Psoas muscle (tissue), 8 donors: Measurements from ENCODE around the gene MAGOHB. TPM values are rescaled to one million over a fixed set of nuclear protein-coding genes. Genes with fewer than 3 reads are reported as not detected.
"Not testable (repeated sequence)": the region's sequence is repeated elsewhere in the genome, so short reads cannot be mapped to it uniquely, and the experiment has no call there.

Experiments used
- ATAC-seq, 4 donors: fragments of 200-7000 bp; cut with Tn5 transposase; one replicate each; pipeline ENCODE4 v1.9.1; 2020; ENCODE audit warnings: moderate library complexity in 3 of 4, mild to moderate bottlenecking in 2 of 4
- DNase-seq, 2 donors: peaks; one replicate each; pipeline ENCODE4 v3.0.0-alpha.2; 2020
- H3K27ac ChIP-seq: fragments of 200-600 bp; one replicate; pipeline ENCODE4 v1.8.0; 2022
- H3K27me3 ChIP-seq, 3 donors: fragments of 200-600 bp in 1 of 3; one replicate each; pipeline versions ENCODE4 v1.6.1 to v1.8.0; 2013 to 2022; ENCODE audit warnings: low read length in 2 of 3, mild to moderate bottlenecking in 2 of 3, moderate library complexity in 1 of 3; ENCODE audit not compliant: insufficient read depth in 3 of 3
- H3K36me3 ChIP-seq, 2 donors: fragments of 200-600 bp in 1 of 2; one replicate each; pipeline versions ENCODE4 v1.6.1 to v1.8.0; 2013 to 2022; ENCODE audit warnings: low read depth in 1 of 2, mild to moderate bottlenecking in 1 of 2, moderate library complexity in 1 of 2; ENCODE audit not compliant: insufficient read depth in 1 of 2
- H3K4me1 ChIP-seq: fragments of 200-600 bp; one replicate; pipeline ENCODE4 v1.8.0; 2022
- H3K4me3 ChIP-seq: fragments of 200-600 bp; one replicate; pipeline ENCODE4 v1.8.0; 2022; ENCODE audit warnings: mild to moderate bottlenecking
- H3K9me3 ChIP-seq: fragments of 200-600 bp; one replicate; pipeline ENCODE4 v1.8.0; 2022
- CTCF ChIP-seq: fragments of 200-600 bp; IDR thresholded peaks from one replicate; pipeline ENCODE4 v1.8.0; 2022; ENCODE audit warnings: antibody characterized with exemption
- WGBS, 3 donors: extraction: QIAGEN DNeasy Blood & Tissue Kit; methylation state at CpG; one replicate each; pipeline versions ENCODE4 v1.1.6 to v1.1.7; 2013; 5-methylcytosine and 5-hydroxymethylcytosine counted together
- intact Hi-C, 2 donors: fragments of 100-400 bp; cut with DNase I; formaldehyde crosslinking; loops; one replicate each; pipeline versions ENCODE4 v1.11.0 to v1.14.2; 2022
- polyA plus RNA-seq, 3 donors: library from polyadenylated mRNA; stranded (reverse); fragments of 200-250 nt; gene quantifications; one replicate each; pipeline ENCODE4 v1.2.3, GENCODE V29; 2013
- total RNA-seq, 4 donors: library from RNA; stranded (reverse); fragmentation: NEBNext Ultra II Directional in 2 of 4; extraction: Animal tissue kit (Norgen Biotek cat#: 25700) in 2 of 4; gene quantifications; one replicate each; pipeline versions ENCODE4 v1.2.1 to v1.2.4, GENCODE V29; 2021 to 2023
- donor health status: healthy with polysubstance abuse.
- donor health status: DM: no; HTN: no; CAD: no; lungs with moderate emphysema.
- donor health status: Bipolar disorder and iron deficiency.
- donor health status: healthy.
- donor health status: DM: yes; HTN: yes; CAD: no.
- donor health status: DM: no; HTN: no; CAD: no.
- donor health status: DM: no; HTN: no; CAD: no.
- donor health status: DM: yes; HTN: yes; CAD: no.

MAGOHB gene
- total and polyA plus RNA-seq, 7 donors: 4.0 to 9.7 (median 7.2) TPM

GRCh38 chr12:10574307-10574706 is 39.1 kb downstream of the MAGOHB start:
- no peak for TF ChIP-seq CTCF
- intact Hi-C loops: no loop called here
- 33 to 44% (median 39%) methylated on average over 2 of the region's 2 CpGs for WGBS, 3 donors

DNA sequence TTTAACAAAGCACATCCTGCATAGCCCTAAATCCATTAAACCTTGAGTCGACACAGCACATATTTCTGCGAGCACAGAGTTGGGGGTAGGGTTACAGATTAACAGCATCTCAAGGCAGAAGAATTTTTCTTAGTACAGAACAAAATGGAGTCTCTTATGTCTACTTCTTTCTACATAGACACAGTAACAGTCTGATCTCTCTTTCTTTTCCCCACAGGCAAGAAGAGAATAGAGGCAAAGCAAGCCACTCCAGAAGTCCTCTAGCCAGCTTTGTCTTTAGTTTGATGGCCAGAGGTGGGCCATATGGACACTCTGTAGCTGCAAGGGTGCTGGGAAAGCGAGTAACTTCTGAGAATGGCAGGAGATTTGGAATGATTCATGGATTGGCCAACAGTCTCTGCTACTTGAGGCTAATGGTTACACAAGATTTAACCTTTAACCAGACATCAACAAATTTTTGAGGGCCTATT is 41.4 kb downstream of the MAGOHB start:
- H3K36me3 ChIP-seq, H3K4me3 ChIP-seq, H3K27ac ChIP-seq, H3K27me3 ChIP-seq, intact Hi-C loops, H3K4me1 ChIP-seq, H3K9me3 ChIP-seq, DNase-seq: not testable (repeated sequence)
- 34 to 37% (median 36%) methylated on average over 3 of the region's 3 CpGs for WGBS, 3 donors
- ATAC-seq: peak; percentile 53 to 76 (median 66)

More at GRCh38 chr12:10574307-10574706, 39.1 kb downstream of the MAGOHB start:
- Histone ChIP-seq H3K27me3 (no peaks in the 10 kb centered on the region), H3K9me3 (no peaks in the 10 kb centered on the region), H3K4me1 (no peaks in the 10 kb centered on the region), H3K36me3 (no peaks in the 10 kb centered on the region), H3K4me3 (no peak overlapping the region), H3K27ac (peak overlapping the region; percentile 53)
- ATAC-seq (peak in 3 of 4 donors; percentile 46 to 70 (median 52)), DNase-seq (no peak)

- WGBS, 3 donors: 83 to 91% (median 89%) methylated on average over 11 of the region's 11 CpGs
- TF ChIP-seq CTCF: no peak
- Histone ChIP-seq H3K4me1 (no peaks in the 10 kb centered on the region), H3K4me3 (no peak overlapping the region), H3K36me3 (no peaks in the 10 kb centered on the region), H3K27me3 (no peaks in the 10 kb centered on the region), H3K9me3 (no peaks in the 10 kb centered on the region), H3K27ac (no peak overlapping the region)
- ATAC-seq (no peak), DNase-seq (no peak)
- intact Hi-C loops: no loop called here
Observed at GRCh38 chr12:10571141-10571540, 42.3 kb downstream of the MAGOHB start.

GRCh38 chr12:10567813-10568212 is 45.6 kb downstream of the MAGOHB start:
- Histone ChIP-seq H3K4me3 (no peak overlapping the region), H3K36me3 (no peaks in the 10 kb centered on the region), H3K4me1 (no peaks in the 10 kb centered on the region), H3K9me3 (no peaks in the 10 kb centered on the region), H3K27ac (no peak overlapping the region), H3K27me3 (no peaks in the 10 kb centered on the region)
- no peak for DNase-seq
- no peak for TF ChIP-seq CTCF
- no peak for ATAC-seq
- WGBS, 3 donors: 82 to 85% (median 83%) methylated on average over 3 of the region's 3 CpGs
- intact Hi-C loops: loop anchor here in 1 of 2 donors (10.0 kb wide), 1 partner anchor 413 kb away; no protein-coding TSS in a partner anchor

- 53 to 61% (median 55%) methylated on average over 3 of the region's 3 CpGs for WGBS, 3 donors
- intact Hi-C loops: loop anchor here (2.0 to 10.0 kb wide), 4 partner anchors 233 to 409 kb away; no protein-coding TSS in a partner anchor
- DNase-seq: no peak
- H3K9me3 ChIP-seq: no peaks in the 10 kb centered on the region
- TF ChIP-seq CTCF: no peak
- H3K4me1 ChIP-seq: no peaks in the 10 kb centered on the region
- no peak for ATAC-seq
- no peaks in the 10 kb centered on the region for H3K27me3 ChIP-seq
- H3K4me3 ChIP-seq: no peak overlapping the region
- no peaks in the 10 kb centered on the region for H3K36me3 ChIP-seq
- H3K27ac ChIP-seq: no peak overlapping the region
Observed at GRCh38 chr12:10563966-10564365, 49.4 kb downstream of the MAGOHB start.
